NCI-H2171 treated with DMSO at 0.1 percent for 48 hours (cell line): ENCODE measurements around the gene SCUBE2.
"Not testable (repeated sequence)": the region's sequence is repeated elsewhere in the genome, so short reads cannot be mapped to it uniquely, and the experiment has no call there.

ENCODE experiments used
- DNase-seq: peaks from one replicate; lab custom pipeline; 2025; lab: John Stamatoyannopoulos, UW

Gene SCUBE2

DNA sequence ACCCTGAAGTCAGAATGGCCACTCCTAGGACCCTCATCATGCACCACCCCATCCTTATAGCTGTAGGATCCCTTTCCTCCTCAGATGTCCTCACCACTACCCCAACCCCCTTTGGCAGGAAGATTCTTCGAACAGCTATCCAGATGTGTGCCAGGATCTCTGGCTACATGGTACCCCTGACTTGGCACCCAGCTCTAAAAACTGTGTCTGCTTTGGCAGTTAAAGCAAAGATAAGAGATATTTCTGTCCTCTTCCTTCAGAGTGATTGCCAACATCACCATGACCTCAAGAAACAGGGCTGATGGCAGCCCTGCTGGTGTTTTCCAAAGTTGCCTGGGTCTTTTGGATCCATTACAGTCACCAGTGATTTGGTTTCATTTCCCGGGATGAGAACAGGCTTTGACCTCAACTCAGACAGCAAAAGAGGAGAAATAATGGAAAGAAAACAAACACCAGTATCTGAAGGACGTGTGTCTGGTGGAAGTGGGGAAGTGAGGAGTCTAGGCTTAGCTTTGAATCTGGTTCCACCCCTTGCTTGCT is 83.3 kb downstream of the SCUBE2 start:
- no peak for DNase-seq

DNA sequence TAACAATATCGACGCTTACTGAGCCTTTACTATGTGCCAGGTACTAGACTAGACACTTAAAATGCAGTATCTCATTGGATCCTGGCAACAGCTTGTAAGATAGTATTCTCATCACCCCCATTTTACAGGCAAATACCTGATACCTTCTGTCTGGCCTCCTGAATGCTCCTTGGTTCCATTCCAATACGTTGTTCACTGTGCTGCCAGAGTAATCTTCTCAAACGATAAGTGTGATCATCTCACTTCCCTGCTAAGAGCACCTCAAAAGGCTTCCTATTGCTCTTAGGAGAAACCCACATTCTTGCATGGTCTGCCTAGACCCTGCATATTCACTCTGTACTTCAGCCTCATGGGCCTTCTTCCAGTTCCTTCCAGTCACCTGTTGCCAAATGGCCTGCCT is 86.3 kb downstream of the SCUBE2 start:
- no peak for DNase-seq

DNA sequence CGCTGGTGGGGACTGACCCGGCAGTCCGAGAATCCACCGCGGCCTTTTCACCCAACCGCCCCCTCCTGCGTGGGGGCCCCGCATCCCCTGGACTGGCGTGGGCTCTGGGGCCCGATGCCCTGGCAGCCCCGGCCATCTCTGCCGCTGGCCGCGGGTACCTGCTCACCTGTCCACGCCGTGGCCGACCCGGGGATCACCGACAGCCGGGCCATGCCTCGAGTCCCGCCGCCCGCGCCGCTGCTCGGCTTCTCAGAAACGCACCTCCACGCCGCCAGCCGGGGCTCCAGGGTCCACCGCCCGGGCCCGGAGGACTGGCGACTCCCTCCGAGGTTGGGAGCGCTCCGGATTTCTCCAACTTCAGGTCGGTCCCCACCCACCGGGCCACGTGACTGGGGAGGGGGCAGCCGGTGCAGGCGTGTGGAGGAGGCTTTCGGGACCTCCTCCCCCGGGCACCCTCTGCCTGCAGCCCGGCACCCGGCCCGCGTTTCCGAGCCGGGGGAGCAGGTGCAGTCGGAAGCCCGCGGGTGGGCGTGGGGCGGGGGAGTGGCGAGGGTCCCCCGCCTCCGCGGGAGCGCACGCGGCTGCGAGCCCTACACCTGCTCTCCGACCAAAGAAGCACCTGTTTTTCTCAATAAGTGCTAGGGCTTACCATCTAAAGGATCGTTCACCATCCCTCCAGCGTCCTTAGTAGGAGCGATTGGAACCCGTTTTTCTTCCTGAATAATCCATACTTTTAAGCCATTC is 87.0 kb downstream of the SCUBE2 start:
- no peak for DNase-seq

DNA sequence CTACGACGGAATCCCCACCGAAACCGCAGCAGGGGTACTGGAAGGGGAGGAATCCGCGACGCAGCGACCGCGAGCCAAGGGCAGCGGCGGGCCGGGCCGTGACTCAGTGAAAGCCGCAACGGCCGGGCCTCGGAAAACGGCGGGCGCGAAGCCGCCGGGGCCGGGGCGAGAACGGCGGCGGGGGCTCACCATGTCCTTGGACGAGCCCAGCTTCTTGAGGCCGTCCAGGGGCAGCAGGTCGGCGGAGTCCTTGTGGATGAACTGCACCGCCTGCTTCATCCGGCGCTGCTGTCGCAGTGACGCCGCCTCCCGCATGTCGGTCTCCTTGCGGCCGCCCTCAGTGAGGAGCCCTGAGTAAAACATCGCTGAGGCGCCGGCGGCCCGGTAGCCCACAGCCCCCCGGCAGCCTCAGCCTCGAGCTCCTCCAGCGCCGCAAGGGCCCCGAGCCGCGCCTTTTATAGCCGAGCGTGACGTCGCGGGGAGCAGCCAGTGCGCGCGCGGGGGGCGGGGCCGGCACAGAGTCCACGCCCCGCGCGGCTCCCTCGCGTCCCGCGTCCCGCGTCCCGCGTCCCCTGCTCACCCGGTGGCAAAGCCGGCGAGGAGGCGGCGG is 87.7 kb downstream of the SCUBE2 start, which contains the start of gene NRIP3:
Gene NRIP3, minus strand, starts transcription at position 429 of the 610 bp plus-strand sequence. Its CDS starts 66 bp downstream, at position 363.
- DNase-seq, result peak; percentile 26

DNA sequence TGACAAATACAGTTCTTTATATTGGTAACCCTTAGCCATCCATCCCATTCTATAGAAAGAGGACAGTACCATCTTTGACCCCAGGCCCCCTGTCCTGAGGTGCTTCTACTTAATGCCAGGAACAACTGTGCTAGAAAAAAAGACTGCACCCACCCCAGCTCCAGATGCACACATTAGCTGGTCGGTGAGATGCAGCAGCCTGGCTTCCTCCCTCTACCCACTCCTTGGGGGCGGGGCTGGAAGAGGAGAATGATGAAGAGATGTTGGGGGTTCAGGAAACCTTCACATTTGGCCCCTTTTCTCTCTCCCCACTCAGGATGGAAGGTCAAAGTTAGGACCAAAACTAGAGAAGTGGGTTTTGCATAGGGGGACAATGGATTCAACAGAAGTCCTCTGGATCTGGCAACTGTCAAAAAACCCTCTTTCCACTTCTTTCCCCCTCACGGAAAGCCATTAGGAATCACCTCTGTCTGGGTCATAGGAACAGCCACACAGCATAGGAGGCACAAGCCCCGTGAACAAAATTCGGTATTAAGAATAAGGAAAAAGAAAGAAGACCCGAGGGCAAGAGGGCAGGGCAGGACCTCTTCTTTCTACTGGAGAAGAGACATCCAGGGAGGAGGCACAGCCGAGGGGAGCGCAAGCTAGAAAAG is 88.4 kb downstream of the SCUBE2 start:
- DNase-seq, result peak; percentile 21

DNA sequence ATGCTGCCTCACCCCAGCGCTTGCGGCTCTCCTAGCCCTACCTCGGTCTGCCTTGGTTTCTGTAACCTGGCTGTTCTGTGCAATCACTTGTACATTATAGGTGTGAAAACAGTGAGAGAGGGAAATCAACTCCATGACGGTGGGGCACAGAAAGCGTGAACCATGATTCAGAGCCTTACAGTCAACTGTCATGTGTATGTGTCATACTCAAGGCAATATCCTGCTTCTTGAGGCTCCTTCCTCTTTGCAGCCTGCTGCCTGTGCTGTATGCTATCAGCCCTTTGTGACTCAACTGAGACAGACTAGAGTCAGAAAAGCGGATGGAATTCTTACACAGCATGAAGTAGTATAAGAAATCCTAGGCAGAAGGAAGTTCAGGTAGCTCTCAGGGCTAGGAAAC is 89.7 kb downstream of the SCUBE2 start:
- no peak for DNase-seq

DNA sequence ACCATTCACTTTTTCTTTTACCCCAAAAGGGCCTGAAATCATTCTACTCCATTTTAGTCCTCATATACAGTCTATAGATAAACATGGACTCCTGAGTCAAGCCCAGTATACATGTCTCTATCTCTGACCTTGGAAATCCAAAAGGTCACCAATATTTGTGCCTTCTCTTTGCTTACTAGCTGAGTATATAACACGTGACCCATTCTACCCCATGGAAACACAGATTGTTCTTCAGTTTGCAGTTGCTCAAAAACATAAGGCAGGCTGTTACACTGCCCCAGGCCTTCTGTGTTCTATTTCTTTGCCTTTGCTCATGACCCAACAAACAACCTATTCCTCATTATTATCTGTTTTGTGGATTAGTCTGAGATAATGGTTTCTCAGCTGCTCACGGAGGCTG is 93.4 kb downstream of the SCUBE2 start:
- DNase-seq, result no peak

DNA sequence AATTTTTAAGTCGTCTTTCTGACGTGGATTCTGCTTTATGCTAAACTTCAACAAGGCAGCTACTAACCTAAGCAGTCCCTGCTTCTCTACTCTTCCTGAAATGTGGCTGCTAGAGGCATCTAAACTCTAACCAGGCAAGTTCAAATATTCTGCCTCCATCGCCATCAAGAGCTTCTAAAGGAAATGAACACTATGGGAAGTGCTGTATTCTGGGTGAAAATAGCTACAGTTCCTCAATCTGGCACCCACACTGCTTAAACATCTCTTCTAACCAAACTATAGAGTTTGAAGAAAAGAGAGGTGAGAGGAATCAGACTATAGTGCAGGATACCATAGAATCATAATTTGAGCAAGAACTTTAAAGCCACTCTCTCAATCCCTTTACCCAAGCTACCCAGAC is 93.9 kb downstream of the SCUBE2 start:
- no peak for DNase-seq

DNA sequence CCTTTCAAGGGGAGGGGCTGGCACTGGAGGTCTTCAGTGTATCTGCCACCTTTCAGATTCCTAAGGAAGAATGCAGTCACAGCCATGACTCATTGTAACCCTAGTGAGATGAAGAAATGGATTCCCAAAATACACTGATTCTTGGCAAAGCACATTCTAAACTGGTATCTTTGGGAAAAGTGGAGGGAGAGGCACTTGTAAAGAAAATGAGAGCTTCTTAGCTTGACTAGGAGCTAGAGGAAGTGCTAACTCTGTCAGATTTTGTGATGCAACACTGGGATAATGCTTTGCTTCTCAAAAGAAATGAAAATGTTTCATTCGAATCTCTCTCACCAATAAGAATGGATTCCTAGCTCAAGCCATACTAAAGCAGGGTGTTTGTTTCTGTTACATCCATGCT is 101.9 kb downstream of the SCUBE2 start:
- no peak for DNase-seq

DNA sequence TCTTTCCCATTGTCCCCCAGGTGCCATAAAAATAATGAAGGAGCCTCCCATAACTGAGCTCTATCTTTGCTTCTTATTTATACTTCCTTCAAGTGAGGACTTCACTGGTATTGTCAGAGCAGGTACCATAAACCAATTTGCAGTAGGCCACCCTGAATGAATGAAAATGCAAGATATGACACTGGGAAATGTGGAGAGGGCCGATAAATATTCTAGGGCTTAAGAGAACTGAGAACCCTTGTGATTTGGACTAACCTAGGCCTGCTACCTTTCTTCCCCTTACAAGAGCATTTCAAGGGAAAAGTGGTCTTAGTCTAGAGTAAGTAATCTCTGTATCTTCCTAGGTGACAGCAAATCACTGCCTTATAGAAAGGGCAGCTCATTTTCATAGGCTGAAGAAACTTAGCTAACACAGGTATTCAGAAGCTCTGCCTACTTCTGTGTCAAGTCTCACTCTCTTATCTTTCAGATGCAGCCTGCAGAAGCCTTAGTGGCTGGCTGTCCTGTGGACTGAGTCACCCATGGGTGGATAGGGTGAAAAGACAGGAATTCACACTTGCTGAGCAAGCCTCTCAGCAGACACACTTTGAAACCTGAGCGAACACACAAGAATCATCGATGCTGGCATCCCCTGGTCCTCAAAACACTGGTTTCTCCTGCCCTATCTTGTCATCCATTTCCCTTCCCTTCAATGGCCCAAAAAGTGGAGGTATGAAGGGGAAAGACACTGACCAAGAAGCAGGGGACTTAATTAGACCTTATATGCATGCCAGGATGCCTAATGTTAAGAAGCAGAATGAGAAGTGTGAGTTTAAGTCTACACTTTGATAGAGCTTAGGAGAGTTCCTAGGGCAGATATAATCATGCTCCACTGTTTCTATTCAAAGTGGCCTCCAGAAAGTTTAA is 102.8 kb downstream of the SCUBE2 start:
- no peak for DNase-seq

DNA sequence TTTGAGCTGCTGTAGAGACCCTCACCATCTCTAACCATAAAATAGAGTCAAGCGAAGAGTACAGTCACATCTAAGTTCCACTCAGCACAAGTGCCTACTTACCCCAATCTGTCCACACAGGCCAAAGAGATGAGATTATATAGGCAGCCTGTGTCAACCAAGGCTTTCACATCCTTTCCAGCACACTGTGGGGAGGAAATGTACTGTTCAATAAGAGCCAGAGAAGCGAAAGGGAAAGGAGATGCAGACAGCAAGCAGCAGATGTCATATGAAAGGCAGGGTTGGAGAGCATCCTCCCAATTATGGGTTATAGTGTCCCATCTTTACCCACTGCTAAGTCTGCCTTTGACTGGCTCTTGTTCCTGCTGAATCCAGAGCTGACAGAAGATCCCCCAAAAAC is 104.0 kb downstream of the SCUBE2 start:
- no peak for DNase-seq

DNA sequence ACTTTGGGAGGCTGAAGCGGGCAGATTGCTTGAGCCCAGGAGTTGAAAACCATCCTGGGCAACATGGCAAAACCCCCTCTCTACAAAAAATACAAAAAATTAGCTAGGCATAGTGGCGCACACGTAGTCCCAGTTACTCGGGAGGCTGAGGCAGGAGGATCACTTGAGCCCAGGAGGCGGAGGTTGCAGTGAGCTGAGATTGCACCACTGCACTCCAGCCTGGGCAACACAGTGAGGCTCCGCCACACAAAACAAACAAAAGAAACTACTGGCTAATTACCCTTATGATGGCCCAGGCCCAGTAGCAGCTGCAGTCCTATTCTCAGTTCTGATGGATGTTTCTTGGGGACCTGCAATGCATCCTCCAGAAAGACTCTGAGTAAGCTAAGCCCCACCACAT is 104.6 kb downstream of the SCUBE2 start:
- not testable (repeated sequence) for DNase-seq

DNA sequence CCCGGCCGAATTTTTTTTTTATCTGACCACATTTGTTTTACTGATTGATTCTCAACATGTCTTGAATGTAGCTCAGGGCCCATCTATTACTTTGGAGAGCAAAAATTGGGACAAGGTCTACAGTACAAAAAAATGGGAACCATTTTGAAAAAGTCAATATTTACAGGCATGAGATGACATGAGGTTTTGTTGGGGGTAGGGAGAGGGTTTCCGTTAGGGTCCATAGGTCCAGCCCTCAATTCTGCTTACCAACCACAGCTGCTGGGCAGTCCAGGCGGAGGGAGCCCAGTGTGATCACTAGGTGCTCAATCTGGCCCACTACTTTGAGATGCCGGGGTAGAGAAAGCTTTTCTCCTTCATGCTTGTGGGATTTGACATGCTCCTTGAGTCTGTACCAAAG is 105.9 kb downstream of the SCUBE2 start:
- DNase-seq, result no peak

DNA sequence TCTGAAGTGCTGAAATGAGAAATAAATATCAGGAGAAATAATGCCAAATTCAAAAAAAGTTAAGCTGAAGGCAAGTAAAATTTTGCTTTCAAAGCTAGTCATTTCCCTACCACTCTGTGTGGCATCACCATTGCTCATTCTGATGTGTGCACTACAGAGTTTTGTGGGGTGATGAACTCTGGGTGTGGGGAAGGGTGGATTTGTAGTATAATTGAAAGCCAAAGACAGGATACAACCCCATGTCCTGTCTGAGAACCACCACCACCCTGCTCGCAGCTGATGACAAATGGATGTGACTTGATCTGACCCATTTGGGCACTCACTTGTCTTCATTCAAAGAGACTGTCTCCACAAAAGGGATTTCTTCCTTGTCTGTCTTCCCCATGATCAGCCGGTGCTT is 107.8 kb downstream of the SCUBE2 start:
- DNase-seq, result no peak

DNA sequence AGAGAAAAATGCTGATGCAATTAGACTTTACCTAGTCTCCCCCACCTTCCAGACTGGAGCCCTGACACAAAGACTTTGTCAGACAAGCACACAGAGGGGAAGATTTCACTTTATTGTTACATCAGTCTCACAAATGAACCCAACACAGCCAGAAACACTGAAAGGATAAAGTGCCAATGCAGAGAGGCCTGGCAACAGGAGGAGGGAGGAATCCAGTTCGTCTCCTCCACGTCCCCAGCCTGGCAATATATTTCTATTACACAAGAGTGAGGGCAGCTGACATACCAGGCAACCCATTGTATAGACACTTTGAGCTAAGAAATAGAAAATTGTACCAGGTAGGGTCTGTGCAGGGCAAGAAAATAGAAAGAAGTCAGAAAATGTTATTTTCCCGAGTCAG is 110.9 kb downstream of the SCUBE2 start:
- DNase-seq, result no peak

DNA sequence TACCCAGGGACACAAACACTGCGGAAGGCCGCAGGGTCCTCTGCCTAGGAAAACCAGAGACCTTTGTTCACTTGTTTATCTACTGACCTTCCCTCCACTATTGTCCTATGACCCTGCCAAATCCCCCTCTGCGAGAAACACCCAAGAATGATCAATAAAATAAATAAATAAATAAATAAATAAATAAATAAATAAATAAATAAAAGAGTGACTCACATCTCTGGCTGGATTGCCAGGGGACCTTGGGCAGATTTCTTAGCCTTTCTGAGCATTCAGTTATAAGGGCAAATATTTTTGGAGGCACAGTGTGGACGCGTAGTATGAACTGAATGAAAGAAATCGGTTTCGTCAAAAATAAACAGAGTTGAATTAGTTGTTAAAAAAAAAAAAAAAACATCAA is 112.0 kb downstream of the SCUBE2 start:
- DNase-seq, result not testable (repeated sequence)

DNA sequence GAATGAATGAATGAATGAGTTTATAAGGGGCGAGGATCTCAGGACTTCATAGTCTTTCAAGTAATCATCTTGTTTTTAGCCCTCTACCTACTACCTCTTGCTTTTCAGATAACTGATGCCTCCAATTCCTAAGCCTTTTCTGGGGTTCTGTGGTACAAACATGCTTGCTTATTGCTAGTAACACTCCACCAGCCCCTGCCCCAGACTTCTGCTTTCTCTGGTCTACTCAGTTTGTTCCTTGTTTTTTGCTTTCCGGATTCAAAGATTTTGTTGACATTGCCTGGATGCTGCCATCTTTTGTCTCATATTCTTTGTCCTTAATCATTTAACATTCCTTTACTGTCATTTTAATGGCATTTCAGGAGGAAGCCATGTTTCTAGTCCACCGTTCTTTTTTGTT is 118.3 kb downstream of the SCUBE2 start:
- DNase-seq, result no peak

DNA sequence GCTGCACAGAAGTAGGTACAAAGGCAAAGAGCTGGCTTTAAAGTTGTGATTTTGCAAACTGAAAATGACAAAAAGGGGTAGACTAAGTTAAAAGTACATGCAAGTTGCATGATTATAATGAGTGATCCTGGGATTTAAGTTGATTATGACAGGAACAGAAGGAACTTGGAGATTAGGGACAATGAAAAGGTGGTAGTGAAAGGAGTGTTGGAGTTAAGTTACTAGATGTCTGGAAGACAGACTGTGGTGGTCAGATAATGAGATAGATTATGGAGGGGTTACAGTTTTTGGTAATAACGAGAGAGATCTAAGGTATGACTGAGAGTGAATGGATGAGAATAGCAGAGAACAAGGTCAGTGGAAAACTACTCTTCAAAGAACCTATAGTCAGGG is 119.5 kb downstream of the SCUBE2 start:
- DNase-seq, result no peak

DNA sequence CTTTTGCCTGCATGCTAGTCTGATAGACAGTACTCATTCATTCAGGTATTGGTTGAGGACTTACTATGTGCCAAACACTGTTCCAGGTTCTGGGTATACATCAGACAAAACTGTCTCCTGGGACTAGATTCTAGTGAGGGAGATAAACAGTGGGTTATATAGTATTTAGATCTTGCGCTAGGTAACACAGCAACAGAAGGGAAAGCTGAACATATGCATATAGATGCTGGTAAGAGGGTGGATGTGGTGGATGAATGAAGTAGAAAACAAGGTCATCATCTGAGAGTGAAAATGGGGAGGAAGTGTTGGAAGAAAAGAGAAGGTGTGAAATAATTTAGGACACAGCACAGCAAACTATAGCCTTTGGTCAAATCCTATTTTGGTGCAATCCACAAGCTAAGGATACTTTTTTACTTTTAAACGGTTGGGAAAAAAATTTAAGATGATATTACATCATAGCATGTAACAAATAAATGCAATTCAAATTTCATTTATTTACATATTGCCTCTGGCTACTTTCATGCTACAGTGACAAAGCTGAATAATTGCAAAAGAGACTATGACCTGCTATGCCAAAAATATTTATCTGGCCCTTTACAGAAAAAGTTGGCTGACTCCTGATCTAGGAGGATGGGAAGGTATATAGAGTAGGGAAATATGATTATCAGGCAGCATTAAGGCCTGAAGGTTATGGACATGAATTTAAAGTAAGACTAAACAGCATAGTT is 120.0 kb downstream of the SCUBE2 start:
- no peak for DNase-seq
